ENCODE measurements around the gene TTPAL. TPM values are rescaled to one million over a fixed set of nuclear protein-coding genes. Genes with fewer than 3 reads are reported as not detected.
A peak's percentile ranks its signal among the peaks of the same experiment; 100 is the strongest.

TTPAL gene
- total RNA-seq, 1 experiment from 2014 or later, result 10.3 TPM

DNA sequence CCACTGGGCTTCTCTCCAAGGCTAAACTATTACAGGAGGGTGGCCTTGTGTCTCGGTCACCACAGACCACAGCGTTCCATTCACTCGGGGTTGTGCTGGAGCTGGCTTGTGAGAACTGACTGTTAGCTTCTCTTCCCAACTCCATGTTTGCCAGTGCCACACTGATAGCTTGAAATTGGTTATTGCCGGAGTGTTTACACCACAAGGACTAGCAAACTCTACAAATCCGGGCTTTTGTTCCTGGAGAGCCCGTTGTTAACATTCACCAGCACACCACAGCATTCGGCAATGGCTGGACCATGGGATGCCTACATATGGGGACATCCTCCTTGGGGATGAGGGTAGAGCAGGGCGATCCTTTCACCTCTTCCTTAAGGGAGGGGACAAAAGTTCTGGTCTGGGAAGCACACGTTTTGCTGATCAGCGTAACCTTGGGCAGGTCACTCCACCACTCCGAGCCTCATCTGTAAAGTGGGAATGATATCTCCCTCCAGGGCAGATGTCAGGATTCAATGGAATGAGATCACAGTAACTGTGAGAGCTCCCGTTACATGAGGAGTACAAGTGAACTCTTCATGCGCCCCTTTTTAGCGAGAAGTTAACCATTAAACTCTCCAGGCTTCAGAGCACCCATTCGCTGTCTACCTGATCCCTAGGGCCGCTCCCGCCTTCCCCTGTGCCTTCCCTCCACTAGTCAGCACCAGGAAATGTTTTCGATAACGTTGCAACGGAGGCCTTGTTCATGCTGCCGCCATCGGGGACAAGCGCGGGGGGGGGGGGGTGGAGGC lies 41.7 kb upstream of the TTPAL start:
- POLR2A ChIA-PET, result no interaction called here
- no peak for ATAC-seq
- CTCF ChIA-PET, result interaction anchor here (2.3 to 3.4 kb wide), 2 partner anchors 16 to 217 kb away, joined by 6 to 18 read pairs; no protein-coding TSS in a partner anchor
- Mint-ChIP-seq H3K9me3 (no peaks in the 10 kb centered on the region), H3K4me1 (no peaks in the 10 kb centered on the region), H3K27ac (no peak overlapping the region), H3K4me3 (no peak overlapping the region), H3K27me3 (ENCODE audit: low read depth) (no peaks in the 10 kb centered on the region), H3K36me3 (no peaks in the 10 kb centered on the region)
- TF ChIP-seq PRRX2 (CRISPR knock-in tag; IDR thresholded peaks at IDR 0.05), result no peak
- 0 out of 2 replicates have a peak, but pooled peaks have one; percentile 6 for TF ChIP-seq GABPB1 (CRISPR knock-in tag; IDR thresholded peaks at IDR 0.05)
- no peak for DNase-seq (ENCODE audit: low spot score)

DNA sequence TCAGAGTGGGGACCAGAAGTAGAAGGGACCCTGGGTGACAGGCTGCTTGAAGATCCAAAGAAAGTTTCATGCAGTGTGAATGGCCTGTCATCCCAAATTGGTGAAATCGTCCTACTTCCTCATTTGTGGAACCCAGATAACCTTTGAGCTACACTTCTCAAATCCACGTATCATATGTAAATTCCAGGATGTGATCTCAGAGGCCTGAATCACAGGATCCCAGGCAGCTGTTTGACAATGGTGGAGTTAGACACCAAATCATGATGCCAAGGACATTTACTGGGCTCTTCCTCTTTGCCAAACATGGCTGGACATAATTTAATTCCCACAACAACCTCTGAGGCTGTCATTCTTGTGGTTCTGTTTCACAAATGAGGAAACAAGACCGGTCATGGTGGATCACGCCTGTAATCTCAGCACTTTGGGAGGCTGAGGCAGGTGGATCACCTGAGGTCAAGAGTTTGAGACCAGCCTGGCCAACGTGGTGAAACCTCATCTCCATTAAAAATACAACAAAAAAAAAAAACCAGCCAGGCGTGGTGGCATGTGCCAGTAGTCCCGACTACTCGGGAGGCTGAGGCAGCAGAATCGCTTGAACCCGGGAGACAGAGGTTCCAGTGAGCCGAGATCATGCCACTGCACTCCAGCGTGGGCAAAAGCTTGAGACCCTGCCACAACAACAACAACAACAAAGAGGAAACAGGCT lies 39.9 kb upstream of the TTPAL start:
- DNase-seq (ENCODE audit: low spot score), result no peak
- no peaks in the 10 kb centered on the region for H3K9me3 Mint-ChIP-seq
- H3K27ac Mint-ChIP-seq, result no peak overlapping the region
- ChIA-PET CTCF (interaction anchor here (2.3 to 3.4 kb wide), 2 partner anchors 14 to 219 kb away, joined by 6 to 18 read pairs; no protein-coding TSS in a partner anchor), POLR2A (interaction anchor here (0.6 kb wide), 1 partner anchor 46 kb away, joined by 3 read pairs; no protein-coding TSS in a partner anchor)
- H3K4me3 Mint-ChIP-seq, result no peak overlapping the region
- H3K4me1 Mint-ChIP-seq, result no peaks in the 10 kb centered on the region
- ATAC-seq, result no peak
- H3K36me3 Mint-ChIP-seq, result no peaks in the 10 kb centered on the region
- TF ChIP-seq ZNF416 (CRISPR knock-in tag; IDR thresholded peaks at IDR 0.05) (no peak), NR3C1 (CRISPR knock-in tag; conservative IDR thresholded peaks at IDR 0.05; ENCODE audit: low read depth) (no peak), SMAD3 (CRISPR knock-in tag; IDR thresholded peaks at IDR 0.05; ENCODE audit: borderline replicate concordance) (no peak)
- TF ChIP-seq, protein P1, sequence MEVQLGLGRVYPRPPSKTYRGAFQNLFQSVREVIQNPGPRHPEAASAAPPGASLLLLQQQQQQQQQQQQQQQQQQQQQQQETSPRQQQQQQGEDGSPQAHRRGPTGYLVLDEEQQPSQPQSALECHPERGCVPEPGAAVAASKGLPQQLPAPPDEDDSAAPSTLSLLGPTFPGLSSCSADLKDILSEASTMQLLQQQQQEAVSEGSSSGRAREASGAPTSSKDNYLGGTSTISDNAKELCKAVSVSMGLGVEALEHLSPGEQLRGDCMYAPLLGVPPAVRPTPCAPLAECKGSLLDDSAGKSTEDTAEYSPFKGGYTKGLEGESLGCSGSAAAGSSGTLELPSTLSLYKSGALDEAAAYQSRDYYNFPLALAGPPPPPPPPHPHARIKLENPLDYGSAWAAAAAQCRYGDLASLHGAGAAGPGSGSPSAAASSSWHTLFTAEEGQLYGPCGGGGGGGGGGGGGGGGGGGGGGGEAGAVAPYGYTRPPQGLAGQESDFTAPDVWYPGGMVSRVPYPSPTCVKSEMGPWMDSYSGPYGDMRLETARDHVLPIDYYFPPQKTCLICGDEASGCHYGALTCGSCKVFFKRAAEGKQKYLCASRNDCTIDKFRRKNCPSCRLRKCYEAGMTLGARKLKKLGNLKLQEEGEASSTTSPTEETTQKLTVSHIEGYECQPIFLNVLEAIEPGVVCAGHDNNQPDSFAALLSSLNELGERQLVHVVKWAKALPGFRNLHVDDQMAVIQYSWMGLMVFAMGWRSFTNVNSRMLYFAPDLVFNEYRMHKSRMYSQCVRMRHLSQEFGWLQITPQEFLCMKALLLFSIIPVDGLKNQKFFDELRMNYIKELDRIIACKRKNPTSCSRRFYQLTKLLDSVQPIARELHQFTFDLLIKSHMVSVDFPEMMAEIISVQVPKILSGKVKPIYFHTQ (CRISPR knock-in tag; IDR thresholded peaks at IDR 0.05), result no peak
- TF ChIP-seq, protein P2, sequence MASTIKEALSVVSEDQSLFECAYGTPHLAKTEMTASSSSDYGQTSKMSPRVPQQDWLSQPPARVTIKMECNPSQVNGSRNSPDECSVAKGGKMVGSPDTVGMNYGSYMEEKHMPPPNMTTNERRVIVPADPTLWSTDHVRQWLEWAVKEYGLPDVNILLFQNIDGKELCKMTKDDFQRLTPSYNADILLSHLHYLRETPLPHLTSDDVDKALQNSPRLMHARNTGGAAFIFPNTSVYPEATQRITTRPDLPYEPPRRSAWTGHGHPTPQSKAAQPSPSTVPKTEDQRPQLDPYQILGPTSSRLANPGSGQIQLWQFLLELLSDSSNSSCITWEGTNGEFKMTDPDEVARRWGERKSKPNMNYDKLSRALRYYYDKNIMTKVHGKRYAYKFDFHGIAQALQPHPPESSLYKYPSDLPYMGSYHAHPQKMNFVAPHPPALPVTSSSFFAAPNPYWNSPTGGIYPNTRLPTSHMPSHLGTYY (CRISPR knock-in tag; IDR thresholded peaks at IDR 0.05), result no peak
- no peaks in the 10 kb centered on the region for H3K27me3 Mint-ChIP-seq (ENCODE audit: low read depth)

DNA sequence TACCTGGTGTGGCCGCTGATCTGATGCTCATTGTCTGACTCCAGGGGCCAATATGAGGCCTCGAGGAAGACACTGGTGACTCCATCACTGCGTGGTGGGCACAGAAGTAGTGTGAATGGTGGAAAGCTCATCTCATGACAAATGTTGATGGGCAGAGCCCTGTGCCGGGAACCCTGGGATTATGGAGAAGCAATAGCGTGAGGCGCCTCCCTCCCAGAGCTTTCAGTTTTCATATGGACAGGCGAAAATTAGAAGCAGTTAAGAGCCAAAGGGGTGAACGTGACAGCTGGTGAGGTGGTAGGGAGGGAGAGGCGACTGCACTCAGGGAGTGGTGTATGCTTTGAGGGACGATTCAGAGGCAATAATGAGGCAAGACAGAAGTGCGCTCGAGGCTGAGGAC lies 39.3 kb upstream of the TTPAL start:
- CTCF ChIA-PET, result interaction anchor here (3.4 kb wide), 1 partner anchor 13 kb away, joined by 18 read pairs; no protein-coding TSS in a partner anchor
- DNase-seq (ENCODE audit: low spot score) (no peak), ATAC-seq (no peak)
- no peaks in the 10 kb centered on the region for H3K4me1 Mint-ChIP-seq
- no peaks in the 10 kb centered on the region for H3K27me3 Mint-ChIP-seq (ENCODE audit: low read depth)
- POLR2A ChIA-PET, result no interaction called here
- no peaks in the 10 kb centered on the region for H3K9me3 Mint-ChIP-seq
- H3K4me3 Mint-ChIP-seq, result no peak overlapping the region
- no peaks in the 10 kb centered on the region for H3K36me3 Mint-ChIP-seq
- no peak for TF ChIP-seq FOXJ3 (CRISPR knock-in tag; IDR thresholded peaks at IDR 0.05; ENCODE audit: borderline replicate concordance)
- no peak overlapping the region for H3K27ac Mint-ChIP-seq

DNA sequence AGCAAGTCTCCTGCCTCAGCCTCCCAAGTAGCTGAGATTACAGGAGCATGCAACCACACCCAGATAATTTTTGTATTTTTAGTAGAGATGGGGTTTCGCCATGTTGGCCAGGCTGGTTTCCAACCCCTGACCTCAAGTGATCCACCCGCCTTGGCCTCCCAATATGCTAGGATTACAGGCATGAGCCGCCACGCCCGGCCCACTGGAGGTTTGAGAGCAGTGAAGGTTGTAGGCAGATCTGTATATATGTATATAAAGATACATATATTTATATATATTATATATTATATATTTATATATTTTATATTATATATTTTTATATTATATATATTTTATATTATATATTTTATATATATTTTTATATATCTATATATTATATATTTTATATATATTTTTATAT lies 38.2 kb upstream of the TTPAL start:
- ATAC-seq (no peak), DNase-seq (ENCODE audit: low spot score) (no peak)
- H3K27ac Mint-ChIP-seq, result no peak overlapping the region
- ChIA-PET CTCF (interaction anchor here (3.4 kb wide), 1 partner anchor 12 kb away, joined by 18 read pairs; no protein-coding TSS in a partner anchor), POLR2A (no interaction called here)
- no peaks in the 10 kb centered on the region for H3K9me3 Mint-ChIP-seq
- H3K4me1 Mint-ChIP-seq, result no peaks in the 10 kb centered on the region
- H3K36me3 Mint-ChIP-seq, result no peaks in the 10 kb centered on the region
- no peak overlapping the region for H3K4me3 Mint-ChIP-seq
- no peaks in the 10 kb centered on the region; the same call in 1 of the 2 replicates for H3K27me3 Mint-ChIP-seq (ENCODE audit: low read depth)
- TF ChIP-seq CBFB (CRISPR knock-in tag; IDR thresholded peaks at IDR 0.05; ENCODE audit: low read depth) (no peak), ZNF232 (CRISPR knock-in tag; IDR thresholded peaks at IDR 0.05) (no peak), HMGA2 (CRISPR knock-in tag; IDR thresholded peaks at IDR 0.05) (peak; percentile 54; the same call in 1 of the 2 replicates)
- TF ChIP-seq, protein P3, sequence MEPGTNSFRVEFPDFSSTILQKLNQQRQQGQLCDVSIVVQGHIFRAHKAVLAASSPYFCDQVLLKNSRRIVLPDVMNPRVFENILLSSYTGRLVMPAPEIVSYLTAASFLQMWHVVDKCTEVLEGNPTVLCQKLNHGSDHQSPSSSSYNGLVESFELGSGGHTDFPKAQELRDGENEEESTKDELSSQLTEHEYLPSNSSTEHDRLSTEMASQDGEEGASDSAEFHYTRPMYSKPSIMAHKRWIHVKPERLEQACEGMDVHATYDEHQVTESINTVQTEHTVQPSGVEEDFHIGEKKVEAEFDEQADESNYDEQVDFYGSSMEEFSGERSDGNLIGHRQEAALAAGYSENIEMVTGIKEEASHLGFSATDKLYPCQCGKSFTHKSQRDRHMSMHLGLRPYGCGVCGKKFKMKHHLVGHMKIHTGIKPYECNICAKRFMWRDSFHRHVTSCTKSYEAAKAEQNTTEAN (CRISPR knock-in tag; IDR thresholded peaks at IDR 0.05), result no peak
